Thymus (tissue), 11 donors: ENCODE results near the gene IGFBP7. TPM values are rescaled to one million over a fixed set of nuclear protein-coding genes. Genes with fewer than 3 reads are reported as not detected.

Experiments
- DNase-seq, 9 donors: peaks; one replicate each; pipeline ENCODE4 v3.0.0-alpha.2; 2013; ENCODE audit warnings: low spot score in 9 of 9, low read depth in 6 of 9, missing footprints in 1 of 9
- H3K27ac ChIP-seq, 2 donors: one replicate each; pipeline ENCODE4 v1.5.1; 2013; ENCODE audit warnings: control low read depth in 1 of 2, low read depth in 1 of 2, low read length in 1 of 2, mild to moderate bottlenecking in 1 of 2, moderate library complexity in 1 of 2
- H3K27me3 ChIP-seq, 2 donors: one replicate each; pipeline ENCODE4 v1.5.1; 2013; ENCODE audit warnings: low read length in 1 of 2; ENCODE audit not compliant: control insufficient read depth in 2 of 2, insufficient read depth in 1 of 2
- H3K36me3 ChIP-seq, 2 donors: one replicate each; pipeline ENCODE4 v1.5.1; 2013; ENCODE audit warnings: low read length in 1 of 2, mild to moderate bottlenecking in 1 of 2, moderate library complexity in 1 of 2; ENCODE audit not compliant: control insufficient read depth in 2 of 2, insufficient read depth in 2 of 2
- H3K4me1 ChIP-seq, 2 donors: one replicate each; pipeline ENCODE4 v1.5.1; 2013; ENCODE audit warnings: low read length in 2 of 2; ENCODE audit not compliant: control insufficient read depth in 2 of 2, insufficient read depth in 2 of 2
- H3K4me3 ChIP-seq, 2 donors: one replicate each; pipeline ENCODE4 v1.5.1; 2013; ENCODE audit warnings: low read length in 2 of 2, control low read depth in 1 of 2, mild to moderate bottlenecking in 1 of 2
- H3K9me3 ChIP-seq, 2 donors: one replicate each; pipeline ENCODE4 v1.5.1; 2013; ENCODE audit warnings: low read length in 1 of 2, mild to moderate bottlenecking in 1 of 2; ENCODE audit not compliant: control insufficient read depth in 2 of 2, insufficient read depth in 1 of 2
- WGBS: extraction: QIAGEN DNeasy Blood & Tissue Kit; methylation state at CpG from one replicate; pipeline ENCODE4 v1.1.7; 2013; 5-methylcytosine and 5-hydroxymethylcytosine counted together
- polyA plus RNA-seq: library from polyadenylated mRNA; stranded (reverse); fragments of 200-250 nt; gene quantifications from one replicate; pipeline ENCODE4 v1.2.3, GENCODE V29; 2013
- total RNA-seq: library from RNA; stranded (reverse); fragments of 120-200 nt; gene quantifications from one replicate; pipeline ENCODE4 v1.2.4, GENCODE V29; 2013
- donor health status: healthy.

Gene IGFBP7
- total and polyA plus RNA-seq, 2 donors = 54.1 to 301 TPM

DNA sequence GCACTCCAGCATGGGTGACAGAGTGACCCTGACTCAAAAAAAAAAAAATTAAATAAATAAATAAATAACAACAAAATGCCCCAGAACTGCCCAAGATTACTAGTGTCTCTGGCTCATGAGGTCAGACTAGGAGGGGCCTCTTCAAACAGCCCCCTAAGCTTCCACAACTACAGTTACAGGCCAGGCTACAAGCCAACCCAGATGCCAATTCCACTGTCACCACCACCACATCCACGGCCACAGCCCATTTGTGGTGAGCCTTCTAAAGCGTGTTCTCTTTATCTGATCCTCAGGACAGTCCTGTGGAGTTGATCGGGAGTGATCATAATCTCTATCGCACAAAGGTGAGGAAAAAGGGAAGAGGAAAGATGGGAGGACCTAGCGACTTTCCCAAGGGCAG is 36.6 kb downstream of the IGFBP7 start:
- Histone ChIP-seq H3K4me1 (peaks cover 0 to 5% of the 10 kb centered on the region in 2 donors), H3K27me3 (no peaks in the 10 kb centered on the region), H3K27ac (no peak overlapping the region), H3K9me3 (no peaks in the 10 kb centered on the region), H3K4me3 (no peak overlapping the region), H3K36me3 (no peaks in the 10 kb centered on the region)
- 75% methylated on average over 5 of the region's 5 CpGs for WGBS
- DNase-seq = no peak

DNA sequence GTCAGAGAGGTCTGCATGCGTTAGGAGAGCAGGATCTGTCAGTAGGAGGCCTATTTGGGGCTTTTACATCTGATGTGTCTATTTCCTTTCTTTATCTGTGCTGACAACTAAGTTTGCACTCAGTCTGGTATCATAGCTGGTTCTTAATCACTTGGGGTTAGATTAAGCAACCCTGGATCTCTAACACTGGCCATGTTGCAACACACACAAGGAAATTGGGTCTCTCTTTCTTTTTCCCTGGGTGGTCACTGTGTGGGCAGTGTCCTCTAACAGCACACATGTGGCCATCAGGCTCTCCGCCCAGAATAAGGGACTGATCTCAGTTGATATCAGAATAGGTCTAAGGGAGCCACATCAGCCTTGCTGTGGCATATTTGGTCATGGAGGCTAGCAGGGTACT is 38.9 kb downstream of the IGFBP7 start:
- Histone ChIP-seq H3K36me3 (no peaks in the 10 kb centered on the region), H3K27ac (no peak overlapping the region), H3K9me3 (no peaks in the 10 kb centered on the region), H3K27me3 (no peaks in the 10 kb centered on the region), H3K4me1 (no peaks in the 10 kb centered on the region), H3K4me3 (no peak overlapping the region)
- 81% methylated on average over 2 of the region's 2 CpGs for WGBS
- DNase-seq = no peak

DNA sequence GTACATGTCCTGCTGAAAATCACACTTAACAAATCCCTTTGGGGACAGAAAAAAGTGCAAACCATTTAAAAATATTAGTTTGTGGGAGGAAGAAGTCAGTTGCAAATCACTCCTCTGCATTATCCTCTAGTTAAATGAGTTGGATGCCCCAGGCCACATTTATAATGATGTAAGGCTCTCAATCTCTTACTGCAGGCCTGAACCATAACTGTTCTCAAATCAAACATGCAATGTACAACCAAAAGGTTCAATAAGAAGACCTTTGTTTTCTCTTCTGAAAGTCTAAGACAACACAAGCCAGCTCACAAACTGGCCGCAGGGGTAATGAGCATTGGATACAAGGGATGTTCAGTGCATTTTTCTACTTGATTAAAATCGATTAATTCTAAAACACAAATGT is 39.7 kb downstream of the IGFBP7 start:
- Histone ChIP-seq H3K27me3 (no peaks in the 10 kb centered on the region), H3K36me3 (no peaks in the 10 kb centered on the region), H3K4me1 (no peaks in the 10 kb centered on the region), H3K27ac (no peak overlapping the region), H3K4me3 (no peak overlapping the region), H3K9me3 (no peaks in the 10 kb centered on the region)
- WGBS = 92% methylated on average over 2 of the region's 2 CpGs
- DNase-seq = no peak

DNA sequence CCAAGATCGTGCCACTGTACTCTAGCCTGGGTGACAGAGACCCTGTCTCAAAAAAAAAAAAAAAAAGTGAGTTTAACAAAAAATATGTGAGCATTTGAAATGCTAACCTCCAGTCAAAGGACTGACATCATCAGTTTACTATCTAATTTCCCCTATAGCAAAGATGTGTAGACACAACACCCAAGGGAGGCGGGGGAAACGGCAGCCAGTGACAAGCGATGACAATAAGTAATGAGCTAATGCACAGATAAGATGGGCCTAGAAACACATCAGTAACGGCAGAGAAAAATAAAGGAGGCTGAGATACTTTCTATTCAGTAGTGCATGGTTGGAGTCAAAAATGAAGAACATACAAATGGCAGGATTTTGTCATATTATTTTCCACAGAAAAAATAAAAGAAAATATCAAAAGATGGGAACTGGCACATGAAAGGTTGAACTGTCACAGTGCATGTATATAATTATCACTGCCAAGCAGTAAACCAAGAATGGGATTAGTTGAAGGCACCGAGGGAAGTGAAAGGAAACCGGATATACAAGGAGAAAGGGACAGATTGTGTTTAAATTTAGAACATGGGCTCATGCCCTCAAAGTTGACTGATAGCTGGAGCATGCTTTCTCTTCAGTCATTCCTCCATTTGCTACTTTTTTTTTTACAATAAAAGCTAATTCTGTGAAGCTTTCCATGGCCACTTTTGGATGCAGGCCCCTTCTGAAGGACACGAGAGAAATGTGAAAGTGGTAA is 41.8 kb downstream of the IGFBP7 start:
- H3K9me3 ChIP-seq = no peaks in the 10 kb centered on the region
- H3K27ac ChIP-seq = peak overlapping the region in 1 of 2 donors; percentile 50
- H3K27me3 ChIP-seq = no peaks in the 10 kb centered on the region
- H3K4me1 ChIP-seq = no peaks in the 10 kb centered on the region
- WGBS = 90% methylated on average over 8 of the region's 8 CpGs
- no peaks in the 10 kb centered on the region for H3K36me3 ChIP-seq
- H3K4me3 ChIP-seq = no peak overlapping the region
- no peak for DNase-seq

DNA sequence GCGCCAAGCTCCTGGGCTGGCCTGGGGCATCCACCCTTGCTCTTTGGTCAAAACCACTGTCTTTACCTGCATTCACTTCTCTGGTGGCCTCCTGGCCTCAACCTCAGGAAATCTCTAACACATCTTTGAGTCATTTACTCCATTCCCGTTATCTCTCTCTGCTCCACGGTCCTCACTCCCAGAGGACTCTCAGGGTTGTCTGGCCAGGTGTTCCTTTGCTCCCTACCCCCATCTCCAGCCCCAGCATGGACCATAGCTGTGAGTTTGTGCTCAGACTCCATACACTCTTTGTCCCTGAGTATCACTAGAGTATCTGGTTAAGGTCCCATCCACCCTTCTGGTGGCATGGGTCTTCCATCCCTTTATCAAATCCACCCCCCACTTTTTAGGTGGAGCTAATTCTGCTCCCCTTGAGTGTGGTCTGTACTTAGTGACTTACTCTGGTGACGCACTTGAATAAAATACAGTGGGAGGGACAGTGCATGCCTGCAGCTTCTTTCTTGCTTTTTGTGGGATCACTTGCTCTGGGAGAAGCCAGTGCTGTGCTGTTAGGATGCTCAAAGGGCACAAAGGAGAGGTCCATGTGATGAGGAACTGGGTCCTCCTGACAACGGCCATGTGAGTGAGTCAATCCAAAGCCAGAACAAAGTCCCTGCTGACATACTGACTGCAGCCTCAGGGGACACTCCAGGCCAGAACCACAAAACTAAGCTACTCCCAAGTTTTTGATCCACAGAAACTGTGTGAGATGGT is 44.3 kb downstream of the IGFBP7 start:
- no peak overlapping the region for H3K4me3 ChIP-seq
- 97% methylated on average over 5 of the region's 5 CpGs for WGBS
- no peaks in the 10 kb centered on the region for H3K4me1 ChIP-seq

DNA sequence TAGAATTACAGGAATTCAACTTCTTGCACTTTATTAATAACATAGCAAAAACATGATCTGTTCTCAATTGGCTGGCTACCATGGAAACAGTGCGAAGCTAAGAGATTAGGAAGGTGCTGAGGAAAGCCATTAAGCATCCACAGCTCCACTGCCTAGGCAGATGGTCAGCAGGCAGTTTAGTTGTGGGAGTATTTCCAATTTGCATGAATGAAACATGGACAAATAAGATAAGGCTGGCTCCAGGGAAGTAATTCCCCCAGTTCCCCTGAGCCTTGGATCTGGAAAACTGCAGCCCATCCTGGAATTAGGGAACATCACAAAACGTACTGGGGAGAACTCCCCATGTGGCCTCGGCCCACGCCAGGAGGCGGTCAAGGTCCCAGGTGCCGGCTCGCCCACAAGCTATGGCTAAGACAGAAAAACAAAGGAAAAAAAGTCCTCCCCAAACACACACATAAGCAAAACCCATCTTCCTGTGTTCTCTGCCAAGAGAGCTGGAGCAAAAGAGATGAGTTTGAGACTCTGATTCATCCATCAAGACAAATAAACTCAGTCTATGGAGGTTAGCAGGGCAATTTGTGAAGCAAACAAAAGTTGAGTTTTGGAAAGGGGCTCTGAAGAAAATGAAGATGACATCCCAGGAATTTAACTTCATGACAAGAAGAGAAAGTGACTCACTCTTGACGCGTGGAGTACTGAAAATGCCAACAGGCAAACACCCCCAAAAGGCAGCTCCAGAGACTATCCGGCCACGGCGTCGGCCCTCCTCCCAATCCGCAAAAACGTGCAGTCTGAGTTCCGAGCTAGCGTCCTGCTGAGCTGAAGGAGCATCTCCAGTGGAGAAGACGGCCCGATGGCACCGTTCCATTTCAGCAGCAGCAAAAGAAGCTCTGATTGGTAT is 45.1 kb downstream of the IGFBP7 start:
- no peaks in the 10 kb centered on the region for H3K4me1 ChIP-seq
- H3K9me3 ChIP-seq = no peaks in the 10 kb centered on the region
- no peak overlapping the region for H3K27ac ChIP-seq
- 93% methylated on average over 20 of the region's 20 CpGs for WGBS
- H3K4me3 ChIP-seq = no peak overlapping the region
- DNase-seq = no peak
- no peaks in the 10 kb centered on the region for H3K27me3 ChIP-seq
- H3K36me3 ChIP-seq = no peaks in the 10 kb centered on the region

More for the DNA sequence above, 44.3 kb downstream of the IGFBP7 start:
- H3K36me3 ChIP-seq = no peaks in the 10 kb centered on the region
- no peaks in the 10 kb centered on the region for H3K9me3 ChIP-seq
- H3K27ac ChIP-seq = no peak overlapping the region
- no peak for DNase-seq
- no peaks in the 10 kb centered on the region for H3K27me3 ChIP-seq

DNA sequence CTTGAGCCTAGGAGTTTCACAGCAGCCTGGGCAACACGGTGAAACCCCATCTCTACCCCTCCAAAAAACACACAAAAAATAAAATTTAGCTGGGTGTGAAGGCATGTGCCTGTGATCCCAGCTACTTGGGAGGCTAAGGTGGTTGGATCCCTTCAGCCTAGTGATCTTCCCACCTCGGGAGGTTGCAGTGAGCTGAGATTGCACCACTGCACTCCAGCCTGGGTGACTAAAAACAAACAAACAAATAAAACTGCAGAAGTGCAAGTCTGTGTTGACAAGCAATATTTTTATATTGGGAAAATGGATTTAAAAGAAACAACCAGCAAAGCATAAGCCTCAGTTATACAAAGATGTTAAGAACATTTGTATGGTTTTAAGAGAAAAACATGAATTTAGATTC is 46.1 kb downstream of the IGFBP7 start:
- Histone ChIP-seq H3K27ac (no peak overlapping the region), H3K36me3 (no peaks in the 10 kb centered on the region), H3K4me3 (no peak overlapping the region), H3K9me3 (no peaks in the 10 kb centered on the region), H3K27me3 (no peaks in the 10 kb centered on the region), H3K4me1 (no peaks in the 10 kb centered on the region)
- WGBS = 95% methylated on average over 2 of the region's 2 CpGs
- DNase-seq = no peak

DNA sequence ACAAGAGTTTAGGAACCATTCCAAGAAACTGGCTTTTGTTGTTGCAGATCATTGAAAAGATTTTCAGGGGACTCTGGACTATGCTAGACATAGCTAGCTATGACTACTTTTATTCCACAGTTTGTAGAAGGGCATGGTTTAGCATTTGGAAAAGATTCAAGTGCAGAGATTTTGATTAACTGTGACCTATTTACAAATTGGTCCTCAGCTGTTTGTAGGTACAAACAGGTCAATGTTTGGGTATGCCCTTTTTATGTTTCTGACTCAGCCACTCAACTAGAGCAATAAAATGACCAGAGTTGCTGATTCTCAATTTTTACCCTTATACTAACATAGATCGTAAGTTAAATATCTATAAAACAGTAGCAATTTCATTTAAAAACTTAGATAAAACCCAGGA is 46.7 kb downstream of the IGFBP7 start:
- Histone ChIP-seq H3K27ac (no peak overlapping the region), H3K36me3 (no peaks in the 10 kb centered on the region), H3K4me3 (no peak overlapping the region), H3K27me3 (no peaks in the 10 kb centered on the region), H3K9me3 (no peaks in the 10 kb centered on the region), H3K4me1 (no peaks in the 10 kb centered on the region)
- no peak for DNase-seq
- 98% methylated on average over 1 of the region's 1 CpG for WGBS

DNA sequence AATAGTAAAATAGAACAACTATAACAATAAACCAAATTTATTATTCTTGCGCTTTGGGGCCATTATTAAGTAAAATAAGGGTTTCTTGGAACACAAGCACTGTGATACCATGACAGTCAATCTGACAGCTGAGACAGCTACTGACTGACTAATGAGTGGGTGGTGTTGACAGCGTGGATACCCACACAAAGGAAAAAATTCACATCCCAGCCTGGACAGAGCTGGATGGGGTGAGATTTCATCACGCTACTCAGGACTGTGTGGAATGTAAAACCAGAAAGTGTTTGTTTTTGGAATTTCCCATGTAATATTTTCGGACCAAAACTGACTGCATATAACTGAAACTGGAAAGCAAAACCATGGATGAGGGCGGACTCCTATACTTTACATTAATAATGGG is 48.8 kb downstream of the IGFBP7 start:
- no peaks in the 10 kb centered on the region for H3K9me3 ChIP-seq
- no peak overlapping the region for H3K4me3 ChIP-seq
- H3K4me1 ChIP-seq = no peaks in the 10 kb centered on the region
- no peak for DNase-seq
- 84% methylated on average over 5 of the region's 5 CpGs for WGBS
- no peak overlapping the region for H3K27ac ChIP-seq
- no peaks in the 10 kb centered on the region for H3K36me3 ChIP-seq
- no peaks in the 10 kb centered on the region for H3K27me3 ChIP-seq
